HepG2 (cell line): ENCODE measurements around the gene PLS1. TPM values are rescaled to one million over a fixed set of nuclear protein-coding genes. Genes with fewer than 3 reads are reported as not detected.

ENCODE experiments used
- ATAC-seq: fragments of 200-7000 bp; cut with Tn5 transposase; 3 replicates; pipeline ENCODE4 v1.9.1; 2020; ENCODE audit warnings: mild to moderate bottlenecking, moderate library complexity
- BruUV-seq: library from RNA; stranded (reverse); fragments of 400-500 nt; replicated peaks from 2 replicates; lab custom pipeline; 2021; lab: Mats Ljungman, UMichigan
- CTCF ChIA-PET: fragments of 300-600 bp; formaldehyde crosslinking; extraction: SDS; loops from one replicate; lab custom pipeline; 2021; ENCODE audit warnings: low total read pairs, inconsistent platforms, low intra/inter-chr PET ratio; lab: Yijun Ruan, JAX
- POLR2A ChIA-PET: fragments of 350-600 bp; sonication (Branson Sonifier 250); formaldehyde crosslinking; loops from one replicate; lab custom pipeline; 2020; ENCODE audit warnings: antibody characterized with exemption, inconsistent platforms; lab: Yijun Ruan, JAX
- DNase-seq: peaks from one replicate; pipeline ENCODE4 v3.0.0-alpha.2; 2015; ENCODE audit warnings: low spot score
- FAIRE-seq: peaks from 3 replicates; lab custom pipeline; 2011; peaks lifted over from hg19 to GRCh38; lab: Jason Lieb, UNC
- H2AFZ ChIP-seq: one replicate; pipeline ENCODE4 v1.6.1; 2011; ENCODE audit warnings: low read length, inconsistent platforms
- H3K27ac ChIP-seq: fragments of 300-600 bp; 3 replicates; pipeline ENCODE4 v1.8.0; 2011; ENCODE audit warnings: mixed run types, mild to moderate bottlenecking, mixed read lengths, low read length, inconsistent platforms; ENCODE audit not compliant: insufficient read depth; ENCODE audit errors: extremely low read length
- H3K27me3 ChIP-seq, 2 experiments: fragments of 200-600 bp in 1 of 2; 2 replicates in 1 of 2; 3 replicates in 1 of 2; pipeline versions ENCODE4 v1.6.0 to v1.8.0; 2011; ENCODE audit warnings: low read length in 2 of 2, mild to moderate bottlenecking in 2 of 2, moderate library complexity in 2 of 2, inconsistent platforms in 1 of 2; ENCODE audit not compliant: insufficient read depth in 2 of 2, control insufficient read depth in 1 of 2
- H3K36me3 ChIP-seq, 2 experiments: fragments of 200-600 bp in 1 of 2; replicated peaks in 1 of 2; 2 replicates in 1 of 2; 3 replicates in 1 of 2; pipeline versions ENCODE4 v1.5.1 to v1.8.0; 2011; ENCODE audit warnings: low read length in 2 of 2, inconsistent platforms in 1 of 2; ENCODE audit not compliant: insufficient read depth in 2 of 2, control insufficient read depth in 1 of 2
- H3K4me1 ChIP-seq: 2 replicates; pipeline ENCODE4 v1.5.1; 2012; ENCODE audit warnings: low read length, inconsistent platforms; ENCODE audit not compliant: insufficient read depth
- H3K4me2 ChIP-seq: 2 replicates; pipeline ENCODE4 v1.6.0; 2011; ENCODE audit warnings: low read depth, low read length, inconsistent platforms
- H3K4me3 ChIP-seq, 3 experiments: fragments of 200-600 bp in 1 of 3; sonication (generic), shearing (Covaris generic) in 1 of 3; replicated peaks in 1 of 3; 2 replicates each; pipeline ENCODE4 v1.5.1; 2011 to 2016; ENCODE audit warnings: low read length in 3 of 3, inconsistent platforms in 2 of 3, low read depth in 2 of 3, mild to moderate bottlenecking in 2 of 3, control low read depth in 1 of 3, mixed read lengths in 1 of 3; ENCODE audit not compliant: insufficient read depth in 1 of 3
- H3K79me2 ChIP-seq: one replicate; pipeline ENCODE4 v1.6.1; 2011; ENCODE audit warnings: low read length, inconsistent platforms; ENCODE audit not compliant: insufficient read depth
- H3K9ac ChIP-seq: 2 replicates; pipeline ENCODE4 v1.6.0; 2011; ENCODE audit warnings: mild to moderate bottlenecking, low read depth, low read length, inconsistent platforms; ENCODE audit not compliant: insufficient read depth
- H3K9me3 ChIP-seq: 2 replicates; pipeline ENCODE4 v1.5.1; 2012; ENCODE audit warnings: mild to moderate bottlenecking, low read length
- H4K20me1 ChIP-seq: 2 replicates; pipeline ENCODE4 v1.6.0; 2011; ENCODE audit warnings: inconsistent platforms, mild to moderate bottlenecking, low read length, moderate library complexity; ENCODE audit not compliant: insufficient read depth
- ATRX ChIP-seq: sonication (generic); formaldehyde crosslinking; IDR thresholded peaks from 2 replicates; pipeline ENCODE4 v1.4.0; 2020; ENCODE audit warnings: missing genetic modification reagents, borderline replicate concordance
- CHD4 ChIP-seq: fragments of 200-600 bp; sonication (generic); IDR thresholded peaks from 2 replicates; pipeline ENCODE4 v1.7.0; 2017; ENCODE audit warnings: mild to moderate bottlenecking, low read length, borderline replicate concordance
- LBX2 ChIP-seq: sonication (generic); formaldehyde crosslinking; IDR thresholded peaks from 2 replicates; pipeline ENCODE4 v1.5.0; 2020; ENCODE audit warnings: missing genetic modification reagents, mild to moderate bottlenecking, borderline replicate concordance
- NCOR1 ChIP-seq: fragments of 200-600 bp; sonication (generic); IDR thresholded peaks from 2 replicates; pipeline ENCODE4 v1.7.0; 2017; ENCODE audit warnings: antibody characterized with exemption, low read length, borderline replicate concordance
- PPARG ChIP-seq: conservative IDR thresholded peaks from 2 replicates; pipeline ENCODE4 v1.6.1; 2016; ENCODE audit warnings: missing biosample characterization, missing genetic modification reagents
- THAP9 ChIP-seq: sonication (generic); formaldehyde crosslinking; IDR thresholded peaks from 2 replicates; pipeline ENCODE4; 2020; ENCODE audit warnings: missing genetic modification reagents, mild to moderate bottlenecking, borderline replicate concordance
- ZBTB40 ChIP-seq, 2 experiments: fragments of 450-650 bp in 1 of 2; sonication (generic) in 1 of 2; formaldehyde crosslinking in 1 of 2; IDR thresholded peaks; 2 replicates each; pipeline versions ENCODE4 v1.6.1 to v1.8.0; 2016 to 2022; ENCODE audit warnings: antibody characterized with exemption in 1 of 2, mild to moderate bottlenecking in 1 of 2, missing genetic modification reagents in 1 of 2
- ZNF362 ChIP-seq: sonication (generic); formaldehyde crosslinking; IDR thresholded peaks from 2 replicates; pipeline ENCODE4 v1.4.0; 2020; ENCODE audit warnings: missing genetic modification reagents, mild to moderate bottlenecking, borderline replicate concordance
- WGBS: methylation state at CpG from one replicate; pipeline ENCODE4 v1.1.6; 2017; ENCODE audit warnings: low lambda C conversion rate; 5-methylcytosine and 5-hydroxymethylcytosine counted together
- in situ Hi-C: cut with HindIII; loops from 2 replicates; pipeline ENCODE4 v1.10.0; 2017; ENCODE audit warnings: low pct_unique_long_range_greater_than_20kb; ENCODE audit not compliant: extremely low pct_ligation_motif_present
- intact Hi-C: fragments of 100-400 bp; cut with micrococcal nuclease; formaldehyde crosslinking; loops from one replicate; pipeline ENCODE4 v1.10.0; 2022; ENCODE audit not compliant: unreplicated experiment
- polyA plus RNA-seq, 8 experiments: library from polyadenylated mRNA; depleted of rRNA in 3 of 8; stranded (reverse) in 7 of 8; unstranded in 1 of 8; fragments of >200 nt; fragmentation: Illumina TruSeq in 4 of 8; extraction: Trizol in 4 of 8; gene quantifications; 2 replicates each; pipeline versions ENCODE4 v1.2.1 to v1.2.3, GENCODE V29; 2011 to 2016; ENCODE audit warnings: low read depth in 4 of 8, missing spikeins in 1 of 8, mixed read lengths in 1 of 8; ENCODE audit not compliant: insufficient read depth in 1 of 8
- total RNA-seq, 5 experiments: library from RNA; depleted of rRNA; stranded (reverse); fragments of >200 nt; fragmentation: Illumina TruSeq; extraction: Trizol; gene quantifications; 2 replicates each; pipeline ENCODE4 v1.2.3, GENCODE V29; 2016; ENCODE audit warnings: low read depth in 1 of 5

The PLS1 gene
- total and polyA plus RNA-seq, 2 of the 13 experiments (the other 11 are each of a cell fraction or from before 2014, with no cell fraction given), result 11.2 to 21.1 TPM

- TF ChIP-seq THAP9 (CRISPR knock-in tag) (no peak), ZNF362 (CRISPR knock-in tag) (0 out of 2 replicates have a peak, but pooled peaks have one; percentile 59), CHD4 (peak; percentile 63; the same call in 1 of the 2 replicates), NCOR1 (0 out of 2 replicates have a peak, but pooled peaks have one; percentile 34), PPARG (CRISPR knock-in tag) (peak; percentile 63)
Observed at GRCh38 chr3:142664819-142665218, 68.6 kb downstream of the PLS1 start (continued).

DNA sequence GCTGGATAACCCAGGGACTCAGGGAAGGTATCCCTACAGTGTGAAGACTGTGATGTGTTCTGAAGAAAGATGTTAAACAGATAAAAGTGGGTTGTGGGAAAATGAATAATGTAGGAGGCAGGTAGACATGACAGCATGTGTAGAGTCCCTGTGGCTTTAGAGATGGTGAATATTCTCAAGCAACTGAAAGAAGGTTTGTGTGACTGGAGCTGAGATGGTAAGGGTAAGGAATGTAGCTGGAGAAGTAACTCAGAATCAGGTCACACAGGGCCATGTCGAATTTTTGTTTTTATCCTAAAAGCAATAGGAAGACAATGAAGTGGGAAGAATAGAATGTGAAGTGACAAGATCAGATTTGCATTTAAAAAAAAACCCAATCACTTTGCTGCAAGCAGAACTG is 73.9 kb downstream of the PLS1 start:
- CTCF ChIA-PET, result no interaction called here
- H3K4me2 ChIP-seq, result no peak overlapping the region
- H3K9me3 ChIP-seq, result no peaks in the 10 kb centered on the region
- FAIRE-seq (no peak), ATAC-seq (no peak), DNase-seq (no peak)
- intact Hi-C loops (no loop called here), in situ Hi-C loops (no loop called here)
- 33% methylated on average over 1 of the region's 1 CpG for WGBS
- H3K79me2 ChIP-seq, result no peaks in the 10 kb centered on the region
- H3K9ac ChIP-seq, result no peak overlapping the region
- no peak overlapping the region for H2AFZ ChIP-seq
- no peak overlapping the region for H3K4me3 ChIP-seq
- no peak overlapping the region for H3K27ac ChIP-seq
- H3K36me3 ChIP-seq, result peaks cover 0 to 12% of the 10 kb centered on the region in 2 experiments; a peak in 1 of 5 replicates
- H3K27me3 ChIP-seq, result no peaks in the 10 kb centered on the region
- no TSS peak for BruUV-seq
- POLR2A ChIA-PET, result no interaction called here
- H3K4me1 ChIP-seq, result peaks cover 4% of the 10 kb centered on the region
- no peaks in the 10 kb centered on the region for H4K20me1 ChIP-seq
- TF ChIP-seq ZBTB40 (IDR thresholded peaks at IDR 0.05), result no peak
- no peak for TF ChIP-seq ZBTB40 (CRISPR knock-in tag; IDR thresholded peaks at IDR 0.05)
- no peak for TF ChIP-seq ATRX (CRISPR knock-in tag)
- no peak for TF ChIP-seq LBX2
